ENCODE data around the gene ARPC5L. TPM values are rescaled to one million over a fixed set of nuclear protein-coding genes. Genes with fewer than 3 reads are reported as not detected.

Gene ARPC5L
- total and polyA plus RNA-seq, 2 of the 13 experiments (the other 11 are each of a cell fraction or from before 2014, with no cell fraction given) = 29.9 to 33.8 TPM

DNA sequence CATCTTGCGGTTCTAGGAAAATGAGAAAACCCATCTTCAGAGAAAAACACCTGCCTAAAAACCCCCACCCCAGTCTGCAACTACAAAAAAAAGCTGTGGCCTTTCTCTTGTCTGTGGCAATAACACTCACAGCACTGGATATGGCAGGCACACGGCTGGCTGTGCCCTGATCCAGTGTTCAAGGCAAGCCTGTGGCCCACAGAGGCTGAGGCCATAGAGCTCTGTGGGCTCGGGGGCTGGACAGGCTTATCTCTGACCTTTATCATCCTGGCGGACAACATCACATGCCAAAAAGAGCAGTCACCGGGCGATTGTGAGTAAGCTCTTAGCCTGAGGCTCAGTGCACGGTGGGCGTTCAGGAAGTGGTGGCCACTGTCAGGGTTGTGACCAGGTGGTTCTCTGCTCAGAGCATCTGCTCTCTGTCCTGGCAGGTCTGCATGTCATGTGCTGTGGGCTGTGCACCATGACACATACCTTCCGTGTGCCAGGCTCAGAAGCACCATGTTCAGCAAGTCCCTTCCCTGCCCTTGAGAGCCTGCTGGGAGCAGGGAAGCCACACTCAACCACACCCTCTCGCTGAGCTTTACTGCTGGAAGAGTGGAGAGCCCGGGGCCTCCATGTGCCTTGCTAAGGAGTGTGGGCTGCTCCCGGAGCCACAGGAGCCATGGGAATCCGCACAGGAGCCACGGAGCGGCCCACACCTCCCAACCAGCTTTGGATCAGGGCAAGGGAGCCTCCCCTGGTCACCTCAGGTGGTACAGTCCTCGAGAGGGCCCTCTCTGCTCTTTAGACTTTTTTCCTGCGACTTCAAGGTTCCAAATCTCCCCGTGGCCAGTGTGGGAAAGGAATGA lies 43.3 kb upstream of the ARPC5L start (continued):
- TF ChIP-seq, protein P1, sequence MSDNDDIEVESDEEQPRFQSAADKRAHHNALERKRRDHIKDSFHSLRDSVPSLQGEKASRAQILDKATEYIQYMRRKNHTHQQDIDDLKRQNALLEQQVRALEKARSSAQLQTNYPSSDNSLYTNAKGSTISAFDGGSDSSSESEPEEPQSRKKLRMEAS (IDR thresholded peaks at IDR 0.05) = peak; percentile 81
- TF ChIP-seq ZNF234 (CRISPR knock-in tag; conservative IDR thresholded peaks at IDR 0.05) = no peak
- TF ChIP-seq, protein P2, sequence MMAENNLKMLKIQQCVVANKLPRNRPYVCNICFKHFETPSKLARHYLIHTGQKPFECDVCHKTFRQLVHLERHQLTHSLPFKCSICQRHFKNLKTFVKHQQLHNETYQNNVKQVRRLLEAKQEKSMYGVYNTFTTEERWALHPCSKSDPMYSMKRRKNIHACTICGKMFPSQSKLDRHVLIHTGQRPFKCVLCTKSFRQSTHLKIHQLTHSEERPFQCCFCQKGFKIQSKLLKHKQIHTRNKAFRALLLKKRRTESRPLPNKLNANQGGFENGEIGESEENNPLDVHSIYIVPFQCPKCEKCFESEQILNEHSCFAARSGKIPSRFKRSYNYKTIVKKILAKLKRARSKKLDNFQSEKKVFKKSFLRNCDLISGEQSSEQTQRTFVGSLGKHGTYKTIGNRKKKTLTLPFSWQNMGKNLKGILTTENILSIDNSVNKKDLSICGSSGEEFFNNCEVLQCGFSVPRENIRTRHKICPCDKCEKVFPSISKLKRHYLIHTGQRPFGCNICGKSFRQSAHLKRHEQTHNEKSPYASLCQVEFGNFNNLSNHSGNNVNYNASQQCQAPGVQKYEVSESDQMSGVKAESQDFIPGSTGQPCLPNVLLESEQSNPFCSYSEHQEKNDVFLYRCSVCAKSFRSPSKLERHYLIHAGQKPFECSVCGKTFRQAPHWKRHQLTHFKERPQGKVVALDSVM (CRISPR knock-in tag; IDR thresholded peaks at IDR 0.05) = no peak; the same call in none of the 2 replicates
- no peak for TF ChIP-seq ZNF235 (CRISPR knock-in tag; IDR thresholded peaks at IDR 0.05; ENCODE audit: borderline replicate concordance)
- TF ChIP-seq CBX5 (CRISPR knock-in tag; IDR thresholded peaks at IDR 0.05; ENCODE audit: borderline replicate concordance) = no peak
- TF ChIP-seq IKZF5 (CRISPR knock-in tag; IDR thresholded peaks at IDR 0.05) = 0 out of 2 replicates have a peak, but pooled peaks have one; percentile 18
- peak; percentile 33; the same call in 1 of the 2 replicates for TF ChIP-seq ONECUT2 (CRISPR knock-in tag; IDR thresholded peaks at IDR 0.05)
- TF ChIP-seq ELF4 (CRISPR knock-in tag; IDR thresholded peaks at IDR 0.05; ENCODE audit: borderline replicate concordance) = no peak
- TF ChIP-seq, protein P3, sequence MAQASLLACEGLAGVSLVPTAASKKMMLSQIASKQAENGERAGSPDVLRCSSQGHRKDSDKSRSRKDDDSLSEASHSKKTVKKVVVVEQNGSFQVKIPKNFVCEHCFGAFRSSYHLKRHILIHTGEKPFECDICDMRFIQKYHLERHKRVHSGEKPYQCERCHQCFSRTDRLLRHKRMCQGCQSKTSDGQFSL (CRISPR knock-in tag; IDR thresholded peaks at IDR 0.05) = no peak
- TF ChIP-seq NFAT5 (CRISPR knock-in tag; IDR thresholded peaks at IDR 0.05) = 0 out of 2 replicates have a peak, but pooled peaks have one; percentile 66
- TF ChIP-seq, protein P4, sequence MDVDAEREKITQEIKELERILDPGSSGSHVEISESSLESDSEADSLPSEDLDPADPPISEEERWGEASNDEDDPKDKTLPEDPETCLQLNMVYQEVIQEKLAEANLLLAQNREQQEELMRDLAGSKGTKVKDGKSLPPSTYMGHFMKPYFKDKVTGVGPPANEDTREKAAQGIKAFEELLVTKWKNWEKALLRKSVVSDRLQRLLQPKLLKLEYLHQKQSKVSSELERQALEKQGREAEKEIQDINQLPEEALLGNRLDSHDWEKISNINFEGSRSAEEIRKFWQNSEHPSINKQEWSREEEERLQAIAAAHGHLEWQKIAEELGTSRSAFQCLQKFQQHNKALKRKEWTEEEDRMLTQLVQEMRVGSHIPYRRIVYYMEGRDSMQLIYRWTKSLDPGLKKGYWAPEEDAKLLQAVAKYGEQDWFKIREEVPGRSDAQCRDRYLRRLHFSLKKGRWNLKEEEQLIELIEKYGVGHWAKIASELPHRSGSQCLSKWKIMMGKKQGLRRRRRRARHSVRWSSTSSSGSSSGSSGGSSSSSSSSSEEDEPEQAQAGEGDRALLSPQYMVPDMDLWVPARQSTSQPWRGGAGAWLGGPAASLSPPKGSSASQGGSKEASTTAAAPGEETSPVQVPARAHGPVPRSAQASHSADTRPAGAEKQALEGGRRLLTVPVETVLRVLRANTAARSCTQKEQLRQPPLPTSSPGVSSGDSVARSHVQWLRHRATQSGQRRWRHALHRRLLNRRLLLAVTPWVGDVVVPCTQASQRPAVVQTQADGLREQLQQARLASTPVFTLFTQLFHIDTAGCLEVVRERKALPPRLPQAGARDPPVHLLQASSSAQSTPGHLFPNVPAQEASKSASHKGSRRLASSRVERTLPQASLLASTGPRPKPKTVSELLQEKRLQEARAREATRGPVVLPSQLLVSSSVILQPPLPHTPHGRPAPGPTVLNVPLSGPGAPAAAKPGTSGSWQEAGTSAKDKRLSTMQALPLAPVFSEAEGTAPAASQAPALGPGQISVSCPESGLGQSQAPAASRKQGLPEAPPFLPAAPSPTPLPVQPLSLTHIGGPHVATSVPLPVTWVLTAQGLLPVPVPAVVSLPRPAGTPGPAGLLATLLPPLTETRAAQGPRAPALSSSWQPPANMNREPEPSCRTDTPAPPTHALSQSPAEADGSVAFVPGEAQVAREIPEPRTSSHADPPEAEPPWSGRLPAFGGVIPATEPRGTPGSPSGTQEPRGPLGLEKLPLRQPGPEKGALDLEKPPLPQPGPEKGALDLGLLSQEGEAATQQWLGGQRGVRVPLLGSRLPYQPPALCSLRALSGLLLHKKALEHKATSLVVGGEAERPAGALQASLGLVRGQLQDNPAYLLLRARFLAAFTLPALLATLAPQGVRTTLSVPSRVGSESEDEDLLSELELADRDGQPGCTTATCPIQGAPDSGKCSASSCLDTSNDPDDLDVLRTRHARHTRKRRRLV (CRISPR knock-in tag; IDR thresholded peaks at IDR 0.05) = no peak
- 0 out of 2 replicates have a peak, but pooled peaks have one; percentile 23 for TF ChIP-seq KLF9 (CRISPR knock-in tag; IDR thresholded peaks at IDR 0.05; ENCODE audit: low read depth)
- peak; percentile 8; the same call in 1 of the 2 replicates for TF ChIP-seq NFYB (CRISPR knock-in tag; IDR thresholded peaks at IDR 0.05)
